Lower leg skin (tissue), 4 donors: ENCODE data around the gene AFG3L2. TPM values are rescaled to one million over a fixed set of nuclear protein-coding genes. Genes with fewer than 3 reads are reported as not detected.
"Not testable (repeated sequence)": the region's sequence is repeated elsewhere in the genome, so short reads cannot be mapped to it uniquely, and the experiment has no call there.

Experiments used
- DNase-seq, 2 donors: peaks; one replicate each; pipeline ENCODE4 v3.0.0-alpha.2; 2019; ENCODE audit warnings: low spot score in 2 of 2
- H3K4me3 ChIP-seq: fragments of 200-600 bp; sonication (generic); 2 replicates; pipeline ENCODE4 v1.5.1; 2017; ENCODE audit warnings: mild to moderate bottlenecking, low read depth; ENCODE audit not compliant: poor library complexity, severe bottlenecking
- POLR2A ChIP-seq, 2 donors: fragments of 450-650 bp; IDR thresholded peaks; one replicate each; pipeline ENCODE4 v1.6.1; 2016 to 2017; ENCODE audit warnings: antibody characterized with exemption in 2 of 2, mild to moderate bottlenecking in 1 of 2, moderate library complexity in 1 of 2
- WGBS, 2 donors: methylation state at CpG; one replicate each; pipeline ENCODE4 v1.1.5; 2018; 5-methylcytosine and 5-hydroxymethylcytosine counted together
- intact Hi-C: fragments of 100-400 bp; cut with DNase I; formaldehyde crosslinking; loops from one replicate; pipeline ENCODE4 v1.15.0; 2023; ENCODE audit warnings: low total_unique reads
- total RNA-seq, 4 donors: library from RNA; depleted of rRNA; stranded (reverse); fragments of >200 nt; gene quantifications; one replicate each; pipeline ENCODE4 v1.1.0, GENCODE V29; 2016
- TF ChIP-seq, protein P1 (sequence below), 3 donors: fragments of 450-650 bp; IDR thresholded peaks; one replicate each; pipeline ENCODE4 v1.5.1; 2016; ENCODE audit warnings: antibody characterized with exemption in 3 of 3, mild to moderate bottlenecking in 3 of 3, moderate library complexity in 2 of 3

Gene AFG3L2
- total RNA-seq, 4 donors from 2014 or later = 57.5 to 67.9 (median 60.1) TPM

DNA sequence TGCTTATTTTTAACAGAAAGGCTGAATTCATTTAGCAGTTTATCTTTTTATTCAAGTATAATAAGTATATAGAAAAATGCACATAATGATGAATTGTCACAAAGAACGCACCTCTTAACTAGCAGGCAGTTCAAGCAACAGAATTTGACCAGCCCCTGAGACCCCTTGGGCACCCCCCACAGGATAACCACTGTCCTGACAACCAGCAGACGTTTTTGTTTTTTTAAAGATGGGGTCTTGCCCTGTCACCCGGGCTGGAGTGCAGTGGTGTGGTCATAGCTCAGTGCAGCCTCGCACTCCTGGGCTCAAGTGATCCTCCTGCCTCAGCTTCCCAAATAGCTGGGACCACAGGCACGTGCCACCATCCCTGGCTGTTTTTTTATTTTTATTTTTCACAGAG is 44.7 kb upstream of the AFG3L2 start:
- no peak for DNase-seq
- 84 to 90% methylated on average over 5 of the region's 5 CpGs for WGBS, 2 donors
- H3K4me3 ChIP-seq = no peak overlapping the region
- TF ChIP-seq, protein P1, sequence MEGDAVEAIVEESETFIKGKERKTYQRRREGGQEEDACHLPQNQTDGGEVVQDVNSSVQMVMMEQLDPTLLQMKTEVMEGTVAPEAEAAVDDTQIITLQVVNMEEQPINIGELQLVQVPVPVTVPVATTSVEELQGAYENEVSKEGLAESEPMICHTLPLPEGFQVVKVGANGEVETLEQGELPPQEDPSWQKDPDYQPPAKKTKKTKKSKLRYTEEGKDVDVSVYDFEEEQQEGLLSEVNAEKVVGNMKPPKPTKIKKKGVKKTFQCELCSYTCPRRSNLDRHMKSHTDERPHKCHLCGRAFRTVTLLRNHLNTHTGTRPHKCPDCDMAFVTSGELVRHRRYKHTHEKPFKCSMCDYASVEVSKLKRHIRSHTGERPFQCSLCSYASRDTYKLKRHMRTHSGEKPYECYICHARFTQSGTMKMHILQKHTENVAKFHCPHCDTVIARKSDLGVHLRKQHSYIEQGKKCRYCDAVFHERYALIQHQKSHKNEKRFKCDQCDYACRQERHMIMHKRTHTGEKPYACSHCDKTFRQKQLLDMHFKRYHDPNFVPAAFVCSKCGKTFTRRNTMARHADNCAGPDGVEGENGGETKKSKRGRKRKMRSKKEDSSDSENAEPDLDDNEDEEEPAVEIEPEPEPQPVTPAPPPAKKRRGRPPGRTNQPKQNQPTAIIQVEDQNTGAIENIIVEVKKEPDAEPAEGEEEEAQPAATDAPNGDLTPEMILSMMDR (IDR thresholded peaks at IDR 0.05) = no peak
- no peak for TF ChIP-seq POLR2A (IDR thresholded peaks at IDR 0.05)
- intact Hi-C loops = loop anchor here (5.0 kb wide), 1 partner anchor 754 kb away; no protein-coding TSS in a partner anchor

DNA sequence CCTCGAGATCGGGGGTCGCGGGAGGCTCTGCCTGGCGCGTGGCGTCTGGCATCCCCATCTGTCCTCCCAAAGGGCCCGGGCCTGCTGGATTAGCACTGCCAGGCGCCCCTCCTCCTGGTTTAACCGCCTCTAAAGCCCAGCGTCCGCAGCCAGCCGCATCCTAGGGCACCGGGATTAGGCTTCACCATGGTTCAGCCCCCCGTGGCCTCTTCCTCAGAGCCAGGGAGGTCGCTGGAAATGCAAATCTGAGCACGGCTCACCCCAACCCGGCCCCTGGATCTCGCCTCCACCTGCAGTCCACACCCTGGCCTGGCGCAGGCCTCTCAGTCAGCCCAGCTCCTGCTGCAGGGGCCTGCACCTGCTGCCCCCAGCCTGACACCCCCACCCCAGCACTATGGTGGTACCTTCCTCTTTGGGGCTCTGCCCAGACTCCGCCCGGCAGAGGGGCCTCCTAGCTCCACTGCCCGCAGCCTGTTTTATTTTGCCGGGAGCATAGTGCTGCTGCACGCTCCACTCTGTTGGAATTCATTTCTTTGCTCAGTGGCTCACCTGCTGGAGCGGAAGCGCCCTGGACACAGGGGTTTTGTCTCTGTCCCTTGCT is 43.9 kb upstream of the AFG3L2 start:
- no peak for DNase-seq
- WGBS, 2 donors = 61 to 68% methylated on average over 19 to 21 of the region's 27 CpGs
- TF ChIP-seq, protein P1 (IDR thresholded peaks at IDR 0.05) = no peak
- H3K4me3 ChIP-seq = no peak overlapping the region
- intact Hi-C loops = loop anchor here (5.0 kb wide), 1 partner anchor 754 kb away; no protein-coding TSS in a partner anchor

DNA sequence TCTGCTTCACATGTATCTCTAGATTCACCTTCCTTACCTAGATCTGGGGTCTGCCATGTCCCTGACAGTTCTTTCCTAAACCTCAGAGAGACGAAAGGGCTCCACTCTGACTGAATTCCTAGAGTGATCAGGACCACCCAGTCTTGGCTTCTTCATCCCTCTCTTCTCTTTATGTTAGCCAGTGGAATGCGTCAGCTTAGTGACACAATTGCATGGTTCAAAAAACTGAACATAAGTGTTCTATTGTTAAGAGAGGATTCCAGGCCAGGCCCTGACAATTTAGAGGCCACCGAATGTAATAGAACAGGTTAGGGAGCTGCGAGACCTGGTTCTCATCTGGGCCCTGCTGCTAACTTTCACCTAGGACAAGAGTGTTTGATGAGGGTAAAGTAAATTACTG is 40.7 kb upstream of the AFG3L2 start:
- no peak for DNase-seq
- 76 to 83% methylated on average over 4 of the region's 4 CpGs for WGBS, 2 donors
- TF ChIP-seq POLR2A (IDR thresholded peaks at IDR 0.05) = no peak
- TF ChIP-seq, protein P1 (IDR thresholded peaks at IDR 0.05) = no peak
- no peak overlapping the region for H3K4me3 ChIP-seq
- intact Hi-C loops = no loop called here

DNA sequence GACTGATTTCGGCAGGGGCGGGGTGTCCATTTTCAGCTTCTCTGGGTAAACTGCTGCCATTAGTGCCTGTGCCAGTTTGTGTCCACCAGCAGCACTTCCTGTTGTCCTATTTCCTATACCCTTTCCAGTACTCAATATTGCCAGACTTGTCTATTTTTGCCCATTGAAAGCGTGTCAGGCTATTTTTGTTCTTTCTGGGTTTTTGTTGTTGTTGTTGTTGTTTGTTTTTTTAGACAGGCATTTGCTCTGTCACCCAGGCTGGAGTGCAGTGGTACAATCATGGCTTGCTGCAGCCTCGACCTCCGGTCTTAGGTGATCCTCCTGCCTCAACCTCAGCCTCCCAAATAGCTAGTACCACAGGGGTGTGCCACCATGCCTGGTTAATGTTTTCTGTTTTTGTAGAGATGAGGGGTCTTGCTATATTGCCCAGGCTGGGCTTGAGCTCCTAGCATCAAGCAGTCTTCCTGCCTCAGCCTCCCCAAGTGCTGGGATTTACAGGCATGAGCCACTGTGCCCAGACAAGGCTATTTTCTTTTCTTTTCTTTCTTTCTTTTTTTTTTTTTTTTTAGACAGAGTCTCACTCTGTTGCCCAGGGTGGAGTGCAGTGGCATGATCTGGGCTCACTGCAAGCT is 39.2 kb upstream of the AFG3L2 start:
- TF ChIP-seq, protein P1 (IDR thresholded peaks at IDR 0.05) = no peak
- TF ChIP-seq POLR2A (IDR thresholded peaks at IDR 0.05) = no peak
- no peak for DNase-seq
- intact Hi-C loops = no loop called here
- no peak overlapping the region for H3K4me3 ChIP-seq
- 68 to 75% methylated on average over 5 of the region's 5 CpGs for WGBS, 2 donors

DNA sequence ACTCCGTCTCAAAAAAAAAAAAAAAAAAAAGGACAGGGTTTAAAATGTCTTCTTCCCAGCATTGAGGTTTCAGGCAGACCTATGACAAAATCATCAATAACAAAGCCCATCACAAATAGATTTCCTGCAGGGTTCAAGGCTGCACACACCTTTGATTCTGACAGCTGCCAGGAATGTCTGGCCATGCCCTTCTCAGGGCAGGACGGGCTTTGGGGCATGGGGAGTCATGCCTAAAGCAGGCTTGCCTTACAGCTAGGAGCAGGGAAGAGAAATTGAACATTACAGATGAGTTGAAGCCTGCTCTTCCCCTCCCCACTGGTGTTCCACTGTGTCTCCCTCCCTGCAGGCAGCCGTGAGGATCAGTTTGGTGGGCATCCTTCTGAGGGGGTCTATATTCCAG is 34.4 kb upstream of the AFG3L2 start:
- TF ChIP-seq, protein P1 (IDR thresholded peaks at IDR 0.05) = no peak
- no peak for TF ChIP-seq POLR2A (IDR thresholded peaks at IDR 0.05)
- intact Hi-C loops = no loop called here
- 89 to 94% methylated on average over 3 of the region's 3 CpGs for WGBS, 2 donors
- no peak for DNase-seq
- H3K4me3 ChIP-seq = no peak overlapping the region

DNA sequence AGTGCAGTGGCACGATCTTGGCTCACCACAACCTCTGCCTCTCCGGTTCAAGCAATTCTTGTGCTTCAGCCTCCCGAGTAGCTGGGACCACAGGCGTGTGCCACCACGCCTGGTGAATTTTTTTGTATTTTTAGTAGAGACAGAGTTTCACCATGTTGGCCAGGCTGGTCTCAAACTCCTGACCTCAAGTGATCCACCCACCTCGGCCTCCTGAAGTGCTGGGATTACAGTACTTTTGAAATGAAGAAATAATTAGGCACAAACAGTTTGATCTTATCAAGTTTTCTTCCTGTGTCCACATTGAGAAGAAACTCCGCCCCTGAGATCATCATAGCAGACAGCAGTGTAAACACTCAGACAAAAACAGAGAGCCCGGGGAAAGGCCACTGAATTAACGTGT is 33.7 kb upstream of the AFG3L2 start:
- H3K4me3 ChIP-seq, intact Hi-C loops, DNase-seq: not testable (repeated sequence)
- 88 to 91% methylated on average over 9 of the region's 9 CpGs for WGBS, 2 donors
